Right ventricle myocardium superior (tissue), 1 donor: ENCODE results near the gene FCHO1. TPM values are rescaled to one million over a fixed set of nuclear protein-coding genes. Genes with fewer than 3 reads are reported as not detected.

ENCODE experiments used
- ATAC-seq: fragments of 200-7000 bp; cut with Tn5 transposase; one replicate; pipeline ENCODE4 v1.9.1; 2020; ENCODE audit warnings: mild to moderate bottlenecking; ENCODE audit not compliant: poor library complexity
- DNase-seq: peaks from one replicate; pipeline ENCODE4 v3.0.0-alpha.2; 2020
- intact Hi-C: fragments of 100-400 bp; cut with DNase I; formaldehyde crosslinking; loops from one replicate; pipeline ENCODE4 v1.11.2; 2022
- total RNA-seq: library from RNA; stranded (reverse); fragmentation: NEBNext Ultra II Directional; extraction: Animal tissue kit (Norgen Biotek cat#: 25700); gene quantifications from one replicate; pipeline ENCODE4 v1.2.1, GENCODE V29; 2021
- donor health status: DM: no; HTN: yes; CAD: no; lungs with severe emphysema.

FCHO1 gene
- total RNA-seq, 1 donor from 2014 or later, result 0.75 TPM

GRCh38 chr19:17726964-17727773 is 24.1 kb upstream of the FCHO1 start:
- intact Hi-C loops, result no loop called here
- ATAC-seq, result peak; percentile 19
- DNase-seq, result no peak

GRCh38 chr19:17727843-17728242 is 23.4 kb upstream of the FCHO1 start:
- intact Hi-C loops, result no loop called here
- ATAC-seq, result no peak

DNA sequence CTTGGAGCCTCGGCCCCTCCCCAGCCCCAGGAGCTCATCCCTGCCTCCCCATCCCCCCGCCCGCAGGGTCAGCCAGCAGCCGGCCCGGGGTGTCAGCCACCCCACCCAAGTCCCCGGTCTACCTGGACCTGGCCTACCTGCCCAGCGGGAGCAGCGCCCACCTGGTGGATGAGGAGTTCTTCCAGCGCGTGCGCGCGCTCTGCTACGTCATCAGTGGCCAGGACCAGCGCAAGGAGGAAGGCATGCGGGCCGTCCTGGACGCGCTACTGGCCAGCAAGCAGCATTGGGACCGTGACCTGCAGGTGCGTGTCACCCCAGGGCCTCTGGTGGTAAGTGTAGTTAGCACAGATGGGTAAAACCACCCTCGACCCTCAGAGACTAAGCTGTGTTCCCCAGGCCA is 18.1 kb upstream of the FCHO1 start:
- ATAC-seq (no peak), DNase-seq (no peak)
- intact Hi-C loops, result no loop called here

More at GRCh38 chr19:17727843-17728242, 23.4 kb upstream of the FCHO1 start:
- no peak for DNase-seq

DNA sequence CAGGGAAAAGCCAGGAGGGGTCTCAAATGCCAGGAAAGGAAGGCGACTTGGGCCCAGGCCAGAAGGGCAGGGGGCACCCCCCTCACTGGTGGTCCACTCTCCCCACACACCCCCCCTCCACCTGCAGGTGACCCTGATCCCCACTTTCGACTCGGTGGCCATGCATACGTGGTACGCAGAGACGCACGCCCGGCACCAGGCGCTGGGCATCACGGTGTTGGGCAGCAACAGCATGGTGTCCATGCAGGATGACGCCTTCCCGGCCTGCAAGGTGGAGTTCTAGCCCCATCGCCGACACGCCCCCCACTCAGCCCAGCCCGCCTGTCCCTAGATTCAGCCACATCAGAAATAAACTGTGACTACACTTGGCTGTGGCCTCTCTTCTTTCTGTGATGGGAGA is 17.1 kb upstream of the FCHO1 start:
- ATAC-seq, result no peak
- intact Hi-C loops, result no loop called here
- no peak for DNase-seq

DNA sequence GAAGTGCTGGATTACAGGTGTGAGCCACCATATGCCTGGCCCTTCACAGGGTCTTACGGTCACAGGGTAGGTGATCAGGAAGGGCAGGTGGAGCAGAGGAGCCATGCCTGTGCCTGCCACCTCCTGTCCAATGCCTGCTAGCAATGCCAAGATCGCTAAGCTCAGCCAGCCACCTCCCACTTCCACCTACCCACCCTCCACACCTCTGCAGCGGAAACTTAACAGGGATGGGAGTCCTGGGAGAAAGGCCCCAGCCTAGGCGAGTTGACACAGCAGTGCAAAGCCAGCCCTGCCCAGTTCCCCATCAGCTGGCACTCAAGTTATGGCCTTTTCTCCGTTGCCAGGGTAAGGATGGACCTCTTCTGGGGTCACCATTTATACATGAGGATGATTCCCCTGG is 15.9 kb upstream of the FCHO1 start:
- no peak for ATAC-seq
- no peak for DNase-seq
- intact Hi-C loops, result no loop called here

- no peak for ATAC-seq
- DNase-seq, result no peak
- intact Hi-C loops, result no loop called here
Measured at GRCh38 chr19:17737690-17738153, 13.6 kb upstream of the FCHO1 start.

DNA sequence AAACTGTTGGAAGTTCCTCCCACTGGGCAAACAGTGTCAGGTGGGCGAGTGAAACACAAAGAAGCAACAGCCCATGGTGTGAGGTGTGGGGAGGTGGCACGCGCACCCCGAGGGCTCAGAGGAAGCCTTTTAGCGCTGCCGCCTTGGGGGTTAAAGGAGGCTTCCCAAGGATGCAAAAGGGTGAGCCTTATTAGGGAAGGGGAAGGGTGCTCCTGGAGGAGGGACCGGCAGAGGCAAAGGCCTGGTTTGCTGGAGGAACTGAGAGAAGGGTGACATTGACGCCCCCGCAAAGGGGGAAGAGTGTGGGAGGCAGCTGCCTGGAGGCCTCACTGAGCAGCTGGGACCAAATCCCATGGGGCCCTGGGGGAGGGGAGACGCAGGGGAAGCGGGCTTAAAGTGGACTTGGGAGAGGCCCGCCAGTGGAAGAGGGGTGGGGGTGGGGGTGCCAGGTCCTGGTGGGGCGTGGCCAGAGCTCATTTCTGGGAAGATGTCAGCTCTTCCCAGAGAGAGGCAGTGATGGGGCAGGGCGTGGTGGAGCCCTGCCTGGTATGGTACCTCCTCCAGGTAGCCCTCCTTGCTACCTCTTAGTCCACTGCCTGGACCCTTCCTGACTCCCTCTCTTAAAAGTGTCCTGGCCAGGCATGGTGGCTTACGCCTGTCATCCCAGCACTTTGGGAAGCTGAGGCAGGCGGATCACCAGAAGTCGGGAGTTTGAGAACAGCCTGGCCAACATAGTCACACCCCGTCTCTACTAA is 12.0 kb upstream of the FCHO1 start:
- DNase-seq (no peak), ATAC-seq (no peak)
- intact Hi-C loops, result no loop called here

GRCh38 chr19:17741456-17741855 is 9.8 kb upstream of the FCHO1 start:
- intact Hi-C loops, result no loop called here

DNA sequence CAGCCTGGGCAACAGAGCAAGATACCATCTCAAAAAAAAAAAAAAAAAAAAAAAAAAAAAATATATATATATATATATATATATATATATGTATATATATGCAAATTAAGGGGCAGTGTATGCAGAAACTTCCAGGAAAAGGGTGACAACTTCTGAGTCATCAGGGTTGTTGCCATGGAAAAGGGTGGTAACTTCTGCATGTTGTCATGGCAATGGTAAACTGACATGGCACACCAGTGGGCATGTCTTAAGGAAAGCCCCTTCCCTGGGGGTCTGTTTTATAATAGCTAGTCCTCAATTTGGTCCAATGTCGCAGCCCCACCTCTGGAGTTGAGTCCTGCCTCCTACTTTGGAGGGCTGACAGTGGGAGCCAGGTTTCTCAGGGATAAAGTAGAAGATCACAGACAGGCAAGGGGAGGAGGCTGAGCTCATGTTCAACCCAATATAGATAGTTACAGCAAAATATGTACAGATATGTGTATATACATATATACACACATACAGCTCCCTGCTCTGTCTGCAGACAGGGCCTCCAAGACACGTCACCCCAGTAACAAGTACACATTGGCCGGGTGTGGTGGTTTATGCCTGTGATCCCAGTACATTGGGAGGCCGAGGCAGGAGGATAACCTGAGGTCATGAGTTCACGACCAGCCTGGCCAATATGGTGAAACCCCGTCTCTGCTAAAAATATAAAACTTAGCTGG is 7.2 kb upstream of the FCHO1 start:
- DNase-seq (no peak), ATAC-seq (no peak)
- intact Hi-C loops, result no loop called here

More at GRCh38 chr19:17741456-17741855, 9.8 kb upstream of the FCHO1 start:
- ATAC-seq (no peak), DNase-seq (no peak)

DNA sequence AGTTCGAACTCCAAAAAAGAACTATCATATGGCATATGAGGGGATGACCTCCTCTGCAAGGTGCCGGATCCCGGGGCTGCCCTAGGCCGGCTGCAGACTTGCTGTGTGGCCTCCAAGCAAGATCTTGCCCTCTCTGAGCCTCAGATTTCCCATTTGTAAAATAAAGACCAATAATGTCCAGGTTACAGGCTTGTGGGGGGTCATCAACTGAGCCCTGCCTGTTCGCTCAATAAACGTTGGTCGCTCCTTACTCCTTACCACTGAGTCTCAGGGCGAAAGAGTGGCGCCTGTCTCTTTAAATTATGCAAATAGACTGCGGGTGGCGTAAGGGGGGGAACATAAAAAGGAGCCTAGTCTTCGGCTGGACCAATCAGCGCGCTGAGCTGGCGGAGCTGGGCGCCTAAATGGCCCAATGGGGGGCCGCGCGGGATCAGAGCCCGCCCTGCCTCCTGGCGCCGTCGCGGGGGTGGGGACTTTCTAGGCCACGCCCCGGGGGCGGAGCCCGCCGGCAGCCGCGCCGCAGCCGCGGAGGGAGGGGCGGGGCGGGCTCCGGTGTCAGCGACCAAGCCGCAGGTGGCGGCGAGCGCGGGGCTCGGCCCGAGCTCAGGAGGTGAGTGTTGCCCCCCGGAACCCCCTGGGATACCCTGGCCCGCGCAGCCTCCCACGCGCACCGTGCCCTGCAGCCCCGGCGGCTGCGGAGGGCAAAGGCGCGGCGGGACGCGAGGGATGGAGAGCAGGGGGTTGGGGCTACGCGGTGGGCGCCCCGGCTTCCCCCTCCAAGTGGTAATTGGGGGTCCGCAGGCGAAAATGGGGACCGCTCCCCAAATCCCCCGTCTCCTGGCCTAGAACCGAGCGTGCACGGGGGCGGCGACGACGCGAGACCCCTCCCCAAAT is 3.8 kb upstream of the FCHO1 start:
- intact Hi-C loops, result no loop called here

GRCh38 chr19:17748884-17749638 is 2.2 kb upstream of the FCHO1 start:
- ATAC-seq (no peak), DNase-seq (no peak)
- intact Hi-C loops, result no loop called here

More for the DNA sequence above, 3.8 kb upstream of the FCHO1 start:
- ATAC-seq (peak; percentile 99), DNase-seq (peak; percentile 95)

DNA sequence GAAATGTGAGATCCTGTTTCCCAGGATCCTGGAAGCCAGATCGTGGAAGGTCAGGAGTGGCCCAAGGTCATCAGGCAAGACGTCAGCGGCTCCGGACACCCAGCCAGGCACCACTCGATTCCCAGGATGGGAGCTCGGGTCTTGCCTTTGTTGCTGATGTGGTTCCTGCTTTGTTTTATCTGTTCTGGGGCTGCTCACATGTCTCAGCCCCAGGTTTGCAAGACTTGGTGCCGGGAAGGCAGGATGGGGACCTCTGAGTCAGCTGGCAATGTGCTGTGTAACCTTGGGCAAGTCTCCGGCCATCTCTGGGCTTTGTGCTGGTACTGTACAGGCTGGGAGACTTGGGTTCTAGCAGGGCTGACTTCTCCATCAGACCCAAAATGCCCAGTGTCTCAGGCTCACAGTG is 1.4 kb upstream of the FCHO1 start:
- ATAC-seq (no peak), DNase-seq (no peak)
- intact Hi-C loops, result no loop called here

DNA sequence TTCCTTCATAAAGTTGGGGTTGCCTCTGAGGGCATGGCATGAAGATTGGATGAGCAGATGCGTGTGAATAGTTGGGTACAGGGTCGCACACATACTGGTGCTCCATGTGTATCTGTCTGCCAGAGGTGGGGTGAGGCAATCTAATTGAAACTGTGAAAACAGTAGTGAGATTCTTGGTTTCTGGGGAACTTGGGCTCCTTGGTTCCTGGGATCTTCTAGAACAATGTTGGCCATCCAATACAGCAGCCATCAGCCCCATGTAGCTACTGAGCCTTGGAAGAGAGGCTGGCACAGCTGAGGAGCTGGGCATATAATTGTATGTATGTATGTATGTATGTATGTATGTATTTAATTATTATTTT is 616 bp downstream of the FCHO1 start:
- ATAC-seq, result no peak
- no peak for DNase-seq
- intact Hi-C loops, result no loop called here

DNA sequence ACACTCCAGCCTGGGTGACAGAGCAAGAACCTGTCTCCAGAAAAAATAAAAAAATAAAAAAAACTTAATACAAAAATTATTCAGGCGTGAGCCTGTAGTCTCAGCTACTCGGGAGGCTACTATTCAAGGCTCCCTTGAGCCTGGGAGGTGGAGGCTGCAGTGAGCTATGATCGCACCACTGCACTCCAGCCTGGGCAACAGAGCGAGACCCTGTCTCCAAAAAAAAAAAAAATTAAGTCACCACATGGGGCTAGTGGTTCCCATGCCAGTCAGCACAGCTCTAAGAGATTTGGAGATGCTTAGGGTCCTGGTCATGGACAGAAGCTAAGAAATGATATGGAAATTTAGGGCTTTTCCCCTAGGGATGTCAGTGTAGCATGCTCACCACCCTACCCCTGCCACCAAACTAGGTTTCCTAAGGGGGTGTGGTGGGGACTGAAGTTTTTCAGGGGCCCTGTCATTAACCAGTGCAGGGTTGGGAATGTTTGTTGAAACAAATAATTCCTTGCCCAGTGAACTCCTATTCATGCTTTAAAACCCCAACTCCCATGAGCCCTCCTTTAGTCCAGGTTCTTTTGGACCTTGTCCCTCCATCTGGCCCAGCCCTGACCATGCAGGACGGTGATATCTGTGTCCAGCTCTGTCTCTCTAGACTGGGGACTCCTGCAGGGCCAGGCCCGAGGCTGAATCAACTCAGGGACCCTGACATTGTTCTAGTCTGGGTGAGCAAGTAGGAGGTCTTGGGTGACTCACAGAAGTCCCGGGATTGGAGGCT is 1.8 kb downstream of the FCHO1 start:
- intact Hi-C loops, result no loop called here
- ATAC-seq (no peak), DNase-seq (no peak)

- DNase-seq, result no peak
- no peak for ATAC-seq
- intact Hi-C loops, result no loop called here
Measured at GRCh38 chr19:17753976-17754375, 2.7 kb downstream of the FCHO1 start.

GRCh38 chr19:17754634-17755442 is 3.6 kb downstream of the FCHO1 start:
- no peak for DNase-seq
- intact Hi-C loops, result loop anchor here (5.0 kb wide), 1 partner anchor 48 kb away; no protein-coding TSS in a partner anchor
- no peak for ATAC-seq
